ENCODE data around the gene IRF2BP2.

Gene IRF2BP2

GRCh38 chr1:234561319-234561718 is 48.7 kb downstream of the IRF2BP2 start:
- ATAC-seq: no peak
- TF ChIP-seq GLIS3 (CRISPR knock-in tag; IDR thresholded peaks at IDR 0.05): no peak
- no peak for TF ChIP-seq OSR1 (CRISPR knock-in tag; IDR thresholded peaks at IDR 0.05)
- TF ChIP-seq BACH2 (CRISPR knock-in tag; IDR thresholded peaks at IDR 0.05; ENCODE audit: borderline replicate concordance): no peak
- no peak for TF ChIP-seq CREB5 (CRISPR knock-in tag; IDR thresholded peaks at IDR 0.05; ENCODE audit: low read depth)
- no peak for TF ChIP-seq ISL1 (CRISPR knock-in tag; IDR thresholded peaks at IDR 0.05)
- TF ChIP-seq SNAI2 (CRISPR knock-in tag; IDR thresholded peaks at IDR 0.05): no peak
- no peak for TF ChIP-seq TOX (CRISPR knock-in tag; IDR thresholded peaks at IDR 0.05; ENCODE audit: borderline replicate concordance)
- no peak for TF ChIP-seq ZFP30 (CRISPR knock-in tag; IDR thresholded peaks at IDR 0.05)
- no peak for TF ChIP-seq RARB (CRISPR knock-in tag; IDR thresholded peaks at IDR 0.05)
- TF ChIP-seq ESRRG (CRISPR knock-in tag; IDR thresholded peaks at IDR 0.05): no peak
- no peak for TF ChIP-seq ZFP3 (CRISPR knock-in tag; IDR thresholded peaks at IDR 0.05)
- no peak for TF ChIP-seq ARNTL (CRISPR knock-in tag; IDR thresholded peaks at IDR 0.05; ENCODE audit: borderline replicate concordance, low read depth)
- TF ChIP-seq PPARA (CRISPR knock-in tag; IDR thresholded peaks at IDR 0.05; ENCODE audit: borderline replicate concordance): no peak
- TF ChIP-seq PATZ1 (CRISPR knock-in tag; IDR thresholded peaks at IDR 0.05; ENCODE audit: borderline replicate concordance): no peak
- TF ChIP-seq ZC3H10 (CRISPR knock-in tag; IDR thresholded peaks at IDR 0.05): no peak
- no peak for TF ChIP-seq ZNF565 (CRISPR knock-in tag; conservative IDR thresholded peaks at IDR 0.05; ENCODE audit: low read depth)
- no peak for TF ChIP-seq ZNF8 (CRISPR knock-in tag; IDR thresholded peaks at IDR 0.05)

GRCh38 chr1:234559902-234560676 is 49.9 kb downstream of the IRF2BP2 start:
- ATAC-seq: no peak
- TF ChIP-seq ISL1 (CRISPR knock-in tag; IDR thresholded peaks at IDR 0.05) (no peak), BACH2 (CRISPR knock-in tag; IDR thresholded peaks at IDR 0.05; ENCODE audit: borderline replicate concordance) (no peak), ZC3H10 (CRISPR knock-in tag; IDR thresholded peaks at IDR 0.05) (no peak), POU6F1 (CRISPR knock-in tag; IDR thresholded peaks at IDR 0.05; ENCODE audit: borderline replicate concordance, low read depth) (no peak), RARB (CRISPR knock-in tag; IDR thresholded peaks at IDR 0.05) (no peak), ZNF8 (CRISPR knock-in tag; IDR thresholded peaks at IDR 0.05) (no peak)

- TF ChIP-seq BACH2 (CRISPR knock-in tag; IDR thresholded peaks at IDR 0.05; ENCODE audit: borderline replicate concordance): no peak
- no peak for TF ChIP-seq PATZ1 (CRISPR knock-in tag; IDR thresholded peaks at IDR 0.05; ENCODE audit: borderline replicate concordance)
- TF ChIP-seq ZNF565 (CRISPR knock-in tag; conservative IDR thresholded peaks at IDR 0.05; ENCODE audit: low read depth): no peak
- no peak for TF ChIP-seq ZFP3 (CRISPR knock-in tag; IDR thresholded peaks at IDR 0.05)
- TF ChIP-seq ZC3H10 (CRISPR knock-in tag; IDR thresholded peaks at IDR 0.05): no peak
- TF ChIP-seq CREB5 (CRISPR knock-in tag; IDR thresholded peaks at IDR 0.05; ENCODE audit: low read depth): no peak
- TF ChIP-seq SNAI2 (CRISPR knock-in tag; IDR thresholded peaks at IDR 0.05): no peak
- TF ChIP-seq OSR1 (CRISPR knock-in tag; IDR thresholded peaks at IDR 0.05): no peak
- no peak for ATAC-seq
Observed at GRCh38 chr1:234559152-234559901, 50.7 kb downstream of the IRF2BP2 start.

Measured in SK-N-SH treated with all-trans-retinoic acid at 6 μM for 48 hours (cell line).